GM23338 (cell line): ENCODE measurements around the gene SEMA7A. TPM values are rescaled to one million over a fixed set of nuclear protein-coding genes. Genes with fewer than 3 reads are reported as not detected.

Source experiments
- ATAC-seq: fragments of 200-7000 bp; cut with Tn5 transposase; 3 replicates; pipeline ENCODE4 v1.9.1; 2020
- DNase-seq: peaks from one replicate; pipeline ENCODE4 v3.0.0-alpha.2; 2015; ENCODE audit warnings: low spot score
- H2AFZ ChIP-seq: fragments of 200-600 bp; sonication (generic); 2 replicates; pipeline ENCODE4 v1.8.0; 2016; ENCODE audit warnings: antibody characterized with exemption, mild to moderate bottlenecking, moderate library complexity
- H3F3A ChIP-seq: fragments of 200-600 bp; sonication (generic); replicated peaks from 2 replicates; pipeline ENCODE4 v1.8.0; 2017; ENCODE audit warnings: antibody characterized with exemption, mixed run types, low read depth
- H3K27ac ChIP-seq: fragments of 200-600 bp; sonication (generic); 2 replicates; pipeline ENCODE4 v1.6.1; 2016; ENCODE audit warnings: low read depth
- H3K27me3 ChIP-seq: fragments of 200-600 bp; sonication (generic); 2 replicates; pipeline ENCODE4 v1.8.0; 2016; ENCODE audit warnings: mild to moderate bottlenecking, mixed run types, moderate library complexity; ENCODE audit not compliant: insufficient read depth
- H3K36me3 ChIP-seq: fragments of 200-600 bp; sonication (generic); 2 replicates; pipeline ENCODE4 v1.8.0; 2016; ENCODE audit warnings: mild to moderate bottlenecking; ENCODE audit not compliant: insufficient read depth
- H3K4me1 ChIP-seq: fragments of 200-600 bp; sonication (generic); 2 replicates; pipeline ENCODE4 v1.8.0; 2016; ENCODE audit warnings: mild to moderate bottlenecking, moderate library complexity; ENCODE audit not compliant: insufficient read depth
- H3K4me2 ChIP-seq: fragments of 200-600 bp; sonication (generic); 2 replicates; pipeline ENCODE4 v1.7.1; 2017; ENCODE audit warnings: mixed run types
- H3K4me3 ChIP-seq: fragments of 200-600 bp; sonication (generic); 2 replicates; pipeline ENCODE4 v1.6.1; 2016; ENCODE audit warnings: mixed run types
- H3K79me2 ChIP-seq: fragments of 200-600 bp; sonication (generic); replicated peaks from 2 replicates; pipeline ENCODE4 v1.8.0; 2017; ENCODE audit warnings: mild to moderate bottlenecking; ENCODE audit not compliant: insufficient read depth
- H3K9me2 ChIP-seq: fragments of 200-600 bp; sonication (generic); 2 replicates; pipeline ENCODE4 v1.8.0; 2017; ENCODE audit not compliant: insufficient read depth
- H4K20me1 ChIP-seq: fragments of 200-600 bp; sonication (generic); replicated peaks from 2 replicates; pipeline ENCODE4 v1.8.0; 2017; ENCODE audit warnings: mild to moderate bottlenecking; ENCODE audit not compliant: insufficient read depth
- H3K27ac Mint-ChIP-seq: 2 replicates; pipeline ENCODE4 v1.8.0; 2020; ENCODE audit warnings: inconsistent platforms, mild to moderate bottlenecking, moderate library complexity, mixed read lengths
- H3K27me3 Mint-ChIP-seq: 3 replicates; pipeline ENCODE4 v1.8.0; 2022; ENCODE audit warnings: low read depth, mild to moderate bottlenecking, moderate library complexity, mixed read lengths, inconsistent platforms; ENCODE audit not compliant: insufficient read depth, poor library complexity
- H3K36me3 Mint-ChIP-seq: 3 replicates; pipeline ENCODE4 v1.8.0; 2021; ENCODE audit warnings: low read depth, mild to moderate bottlenecking, inconsistent platforms, moderate library complexity, mixed read lengths
- H3K4me1 Mint-ChIP-seq: 3 replicates; pipeline ENCODE4 v1.8.0; 2020; ENCODE audit warnings: mild to moderate bottlenecking, inconsistent platforms, mixed read lengths
- H3K4me3 Mint-ChIP-seq: 3 replicates; pipeline ENCODE4 v1.8.0; 2021; ENCODE audit warnings: moderate library complexity, mild to moderate bottlenecking, inconsistent platforms, mixed read lengths
- H3K9me3 Mint-ChIP-seq: 3 replicates; pipeline ENCODE4 v1.8.0; 2020; ENCODE audit warnings: moderate library complexity, mild to moderate bottlenecking, inconsistent platforms, mixed read lengths
- EZH2 ChIP-seq: fragments of 200-600 bp; sonication (generic); IDR thresholded peaks from one replicate; pipeline ENCODE4 v1.8.0; 2017; ENCODE audit warnings: antibody characterized with exemption, mild to moderate bottlenecking, low read depth; ENCODE audit not compliant: unreplicated experiment
- JUNB ChIP-seq: IDR thresholded peaks from one replicate; pipeline ENCODE4 v1.6.1; 2016; ENCODE audit warnings: antibody characterized with exemption; ENCODE audit not compliant: unreplicated experiment
- REST ChIP-seq: IDR thresholded peaks from one replicate; pipeline ENCODE4 v1.6.1; 2018; ENCODE audit warnings: antibody characterized with exemption; ENCODE audit not compliant: unreplicated experiment
- ZNF114 ChIP-seq: fragments of 250-450 bp; sonication (Bioruptor Pico); IDR thresholded peaks from 2 replicates; pipeline ENCODE4 v1.5.0; 2020; ENCODE audit warnings: mild to moderate bottlenecking, moderate library complexity
- ZNF331 ChIP-seq: fragments of 250-450 bp; sonication (Bioruptor Pico); IDR thresholded peaks from 2 replicates; pipeline ENCODE4 v1.5.0; 2020; ENCODE audit warnings: low read depth, mild to moderate bottlenecking, moderate library complexity
- ZNF462 ChIP-seq: fragments of 250-450 bp; sonication (Bioruptor Pico); IDR thresholded peaks from 2 replicates; pipeline ENCODE4 v1.5.0; 2020; ENCODE audit warnings: mild to moderate bottlenecking, moderate library complexity
- polyA plus RNA-seq: library from polyadenylated mRNA; unstranded; fragments of >200 nt; fragmentation: Nextera tagmentation; extraction: Ambion mirVana; gene quantifications from 2 replicates; pipeline ENCODE4 v1.2.1, GENCODE V29; 2016
- total RNA-seq: library from RNA; depleted of rRNA; stranded (reverse); fragments of >200 nt; shearing (Covaris generic); gene quantifications from 2 replicates; pipeline ENCODE4 v1.2.3, GENCODE V29; 2014

SEMA7A gene
- total and polyA plus RNA-seq, 2 experiments from 2014 or later, result 2.0 to 14.1 TPM

GRCh38 chr15:74373056-74373650, 60.6 kb downstream of the SEMA7A start (continued):
- TF ChIP-seq ZNF462 (CRISPR knock-in tag) (no peak), JUNB (no peak), EZH2 (no peak)

- peaks cover 18% of the 10 kb centered on the region for H3K4me1 ChIP-seq
- Mint-ChIP-seq H3K27me3 (peaks cover 25% of the 10 kb centered on the region), H3K27ac (no peak overlapping the region), H3K4me3 (no peak overlapping the region), H3K4me1 (peaks cover 9% of the 10 kb centered on the region), H3K9me3 (no peaks in the 10 kb centered on the region), H3K36me3 (no peaks in the 10 kb centered on the region)
- DNase-seq (no peak), ATAC-seq (no peak)
- H3F3A ChIP-seq, result peaks cover under 1% of the 10 kb centered on the region; the same call in 1 of the 2 replicates
- H3K79me2 ChIP-seq, result no peaks in the 10 kb centered on the region
- peaks cover 20% of the 10 kb centered on the region for H3K27me3 ChIP-seq
- H3K36me3 ChIP-seq, result no peaks in the 10 kb centered on the region
- H2AFZ ChIP-seq, result no peak overlapping the region
- H3K9me2 ChIP-seq, result no peaks in the 10 kb centered on the region
- TF ChIP-seq ZNF114, result no peak
- TF ChIP-seq REST, result no peak
- TF ChIP-seq ZNF331, result no peak
- H3K4me2 ChIP-seq, result no peak overlapping the region
- H4K20me1 ChIP-seq, result no peaks in the 10 kb centered on the region
- H3K27ac ChIP-seq, result no peak overlapping the region
- no peak overlapping the region for H3K4me3 ChIP-seq
Measured at GRCh38 chr15:74370471-74370870, 63.3 kb downstream of the SEMA7A start.
